ENCODE results near the gene VAV1.

The VAV1 gene

DNA sequence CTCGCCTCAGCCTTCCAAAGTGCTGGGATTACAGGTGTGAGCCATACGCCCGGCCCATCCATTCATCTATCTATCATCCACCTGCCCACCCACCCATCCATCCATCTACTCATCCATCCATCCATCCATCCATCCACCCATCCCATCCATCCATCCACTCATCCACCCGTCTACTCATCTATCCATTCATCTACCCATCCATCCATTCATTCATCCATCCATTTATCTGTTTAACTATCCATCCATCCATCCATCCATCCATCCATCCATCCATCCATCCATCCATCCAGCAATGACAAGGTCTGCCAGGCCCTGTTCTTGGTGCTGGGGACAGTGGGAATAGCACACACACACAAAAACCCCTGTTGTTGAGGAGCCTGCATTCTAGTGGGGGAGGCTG, 4.5 kb downstream of the VAV1 start:
- no peak overlapping the region for H3K27ac ChIP-seq (replicated peaks)
- no peak for TF ChIP-seq SPI1 (IDR thresholded peaks at IDR 0.05; ENCODE audit: borderline replicate concordance, low read depth)
- no peak for TF ChIP-seq GABPA (IDR thresholded peaks at IDR 0.05; ENCODE audit: low read depth)
- TF ChIP-seq, protein P1, sequence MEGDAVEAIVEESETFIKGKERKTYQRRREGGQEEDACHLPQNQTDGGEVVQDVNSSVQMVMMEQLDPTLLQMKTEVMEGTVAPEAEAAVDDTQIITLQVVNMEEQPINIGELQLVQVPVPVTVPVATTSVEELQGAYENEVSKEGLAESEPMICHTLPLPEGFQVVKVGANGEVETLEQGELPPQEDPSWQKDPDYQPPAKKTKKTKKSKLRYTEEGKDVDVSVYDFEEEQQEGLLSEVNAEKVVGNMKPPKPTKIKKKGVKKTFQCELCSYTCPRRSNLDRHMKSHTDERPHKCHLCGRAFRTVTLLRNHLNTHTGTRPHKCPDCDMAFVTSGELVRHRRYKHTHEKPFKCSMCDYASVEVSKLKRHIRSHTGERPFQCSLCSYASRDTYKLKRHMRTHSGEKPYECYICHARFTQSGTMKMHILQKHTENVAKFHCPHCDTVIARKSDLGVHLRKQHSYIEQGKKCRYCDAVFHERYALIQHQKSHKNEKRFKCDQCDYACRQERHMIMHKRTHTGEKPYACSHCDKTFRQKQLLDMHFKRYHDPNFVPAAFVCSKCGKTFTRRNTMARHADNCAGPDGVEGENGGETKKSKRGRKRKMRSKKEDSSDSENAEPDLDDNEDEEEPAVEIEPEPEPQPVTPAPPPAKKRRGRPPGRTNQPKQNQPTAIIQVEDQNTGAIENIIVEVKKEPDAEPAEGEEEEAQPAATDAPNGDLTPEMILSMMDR (IDR thresholded peaks at IDR 0.05; ENCODE audit: insufficient read depth, low read length), result no peak
- no peak for TF ChIP-seq POLR2AphosphoS5 (IDR thresholded peaks at IDR 0.05; ENCODE audit: low read depth)
- no peak for TF ChIP-seq REST (IDR thresholded peaks at IDR 0.05; ENCODE audit: insufficient replicate concordance, low read depth)
- H3K27me3 ChIP-seq (ENCODE audit: insufficient read depth, poor library complexity, severe bottlenecking), result no peaks in the 10 kb centered on the region
- no peak overlapping the region for H3K4me3 ChIP-seq (replicated peaks; ENCODE audit: insufficient read depth, low read length)
- DNase-seq (ENCODE audit: low read depth in 1 of 2, low spot score in 1 of 2), result no peak

DNA sequence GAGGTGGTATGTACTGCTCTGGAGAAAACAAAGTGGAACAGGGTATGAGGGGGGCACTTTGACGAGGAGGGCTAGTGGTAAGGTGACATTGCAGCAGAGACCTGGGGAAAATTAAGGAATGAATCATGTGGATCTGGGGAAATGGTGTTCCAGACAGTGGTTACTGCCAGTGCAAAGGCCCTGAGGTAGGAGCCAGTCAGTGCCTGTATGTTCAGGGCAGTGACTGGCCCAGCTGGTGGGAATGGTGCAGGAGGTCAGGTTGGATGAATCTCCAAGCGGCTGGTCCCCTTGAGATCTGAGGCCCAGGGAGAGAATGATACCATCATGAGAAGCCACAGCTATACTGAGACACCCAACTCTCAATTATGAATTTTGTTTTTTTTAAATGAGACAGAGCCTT, 4.9 kb downstream of the VAV1 start:
- no peak overlapping the region for H3K27ac ChIP-seq (replicated peaks)
- no peaks in the 10 kb centered on the region for H3K27me3 ChIP-seq (ENCODE audit: insufficient read depth, poor library complexity, severe bottlenecking)
- TF ChIP-seq SPI1 (IDR thresholded peaks at IDR 0.05; ENCODE audit: borderline replicate concordance, low read depth), result no peak
- no peak for TF ChIP-seq REST (IDR thresholded peaks at IDR 0.05; ENCODE audit: insufficient replicate concordance, low read depth)
- TF ChIP-seq GABPA (IDR thresholded peaks at IDR 0.05; ENCODE audit: low read depth), result no peak
- TF ChIP-seq POLR2AphosphoS5 (IDR thresholded peaks at IDR 0.05; ENCODE audit: low read depth), result no peak
- TF ChIP-seq, protein P1 (IDR thresholded peaks at IDR 0.05; ENCODE audit: insufficient read depth, low read length), result no peak
- H3K4me3 ChIP-seq (replicated peaks; ENCODE audit: insufficient read depth, low read length), result no peak overlapping the region
- no peak for DNase-seq (ENCODE audit: low read depth in 1 of 2, low spot score in 1 of 2)

DNA sequence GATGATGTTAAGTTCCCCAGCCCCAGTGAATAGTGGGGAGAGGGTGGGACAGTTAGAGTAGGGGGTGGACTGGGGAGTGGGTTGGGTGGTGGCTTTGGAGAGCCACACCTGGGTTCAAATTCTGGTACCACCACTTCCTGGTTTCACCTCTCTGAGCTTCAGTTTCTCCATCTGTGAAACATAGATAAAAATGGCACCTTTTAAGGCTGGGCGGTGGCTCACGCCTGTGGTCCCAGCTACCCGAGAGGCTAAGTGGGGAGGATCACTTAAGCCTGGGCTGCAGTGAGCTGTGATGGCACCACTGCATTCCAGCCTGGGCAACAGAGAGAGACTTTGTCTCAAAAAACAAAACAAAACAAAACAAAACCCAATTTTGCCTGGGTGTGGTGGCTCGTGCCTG, 5.9 kb downstream of the VAV1 start:
- no peaks in the 10 kb centered on the region for H3K27me3 ChIP-seq (ENCODE audit: insufficient read depth, poor library complexity, severe bottlenecking)
- no peak overlapping the region for H3K4me3 ChIP-seq (replicated peaks; ENCODE audit: insufficient read depth, low read length)
- TF ChIP-seq SPI1 (IDR thresholded peaks at IDR 0.05; ENCODE audit: borderline replicate concordance, low read depth), result no peak
- no peak for TF ChIP-seq POLR2AphosphoS5 (IDR thresholded peaks at IDR 0.05; ENCODE audit: low read depth)
- no peak for TF ChIP-seq GABPA (IDR thresholded peaks at IDR 0.05; ENCODE audit: low read depth)
- TF ChIP-seq, protein P1 (IDR thresholded peaks at IDR 0.05; ENCODE audit: insufficient read depth, low read length), result no peak
- no peak for TF ChIP-seq REST (IDR thresholded peaks at IDR 0.05; ENCODE audit: insufficient replicate concordance, low read depth)
- H3K27ac ChIP-seq (replicated peaks), result no peak overlapping the region
- DNase-seq (ENCODE audit: low read depth in 1 of 2, low spot score in 1 of 2), result no peak

All from HL-60 (cell line).